ENCODE data around the gene ANKHD1.
"Not testable (repeated sequence)": the region's sequence is repeated elsewhere in the genome, so short reads cannot be mapped to it uniquely, and the experiment has no call there.

Gene ANKHD1

DNA sequence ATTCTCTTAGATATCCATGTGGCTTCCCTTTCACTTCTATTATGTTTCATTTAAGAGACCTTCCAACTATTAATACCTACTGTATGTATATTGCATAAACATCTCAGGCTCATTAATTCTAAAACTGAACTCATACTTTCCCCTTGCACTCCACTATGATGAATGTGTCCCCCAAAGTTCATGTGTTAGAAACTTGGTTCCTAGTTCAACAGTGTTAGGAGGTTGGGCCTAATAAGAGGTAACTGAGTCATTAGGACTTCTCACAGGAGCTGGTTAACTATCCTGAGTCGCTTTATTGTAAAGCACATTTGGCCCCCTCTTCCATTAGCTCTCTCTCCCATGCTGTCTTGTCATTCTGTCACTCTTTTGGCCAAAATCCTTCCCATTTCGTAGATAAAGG, 22.0 kb downstream of the ANKHD1 start:
- DNase-seq (ENCODE audit: low read depth, low spot score), result no peak
- no peak overlapping the region for H3K4me3 ChIP-seq
- no peak for TF ChIP-seq POLR2AphosphoS5 (IDR thresholded peaks at IDR 0.05; ENCODE audit: borderline replicate concordance, low read depth, low read length)
- no peak overlapping the region for H3K9ac ChIP-seq (ENCODE audit: insufficient read length)
- no peaks in the 10 kb centered on the region for H3K9me3 ChIP-seq (ENCODE audit: low read depth, low read length)
- H3K27ac ChIP-seq, result no peak overlapping the region
- H3K36me3 ChIP-seq (ENCODE audit: insufficient read depth, low read length), result peaks cover 5% of the 10 kb centered on the region; the same call in 1 of the 2 replicates

DNA sequence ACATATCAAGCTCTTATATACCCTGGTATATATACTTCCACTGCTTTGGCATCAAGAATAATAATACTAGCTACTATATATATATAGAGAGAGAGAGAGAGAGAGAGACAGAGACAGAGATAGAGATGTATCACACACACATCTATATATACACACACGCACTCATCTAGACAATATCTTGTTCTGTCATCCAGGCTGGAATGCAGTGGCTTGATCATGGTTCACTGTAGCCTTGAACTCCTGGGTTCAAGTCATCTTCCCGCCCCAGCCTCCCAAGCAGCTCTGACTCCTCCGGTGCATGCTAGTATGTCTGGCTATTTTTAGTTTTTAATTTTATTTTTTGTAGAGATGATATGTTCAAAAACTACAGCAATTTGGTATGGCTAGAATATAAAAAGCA, 22.5 kb downstream of the ANKHD1 start:
- no peak for TF ChIP-seq FOXP2 (optimal IDR thresholded peaks at IDR 0.05; ENCODE audit: control extremely low read depth, extremely low read length, insufficient read depth)
- TF ChIP-seq POLR2AphosphoS5 (IDR thresholded peaks at IDR 0.05; ENCODE audit: borderline replicate concordance, low read depth, low read length), result no peak
- TF ChIP-seq EZH2 (IDR thresholded peaks at IDR 0.05), result no peak
- Histone ChIP-seq H3K4me3 (no peak overlapping the region), H3K9me3 (ENCODE audit: low read depth, low read length) (no peaks in the 10 kb centered on the region), H3K9ac (ENCODE audit: insufficient read length) (no peak overlapping the region), H3K36me3 (ENCODE audit: insufficient read depth, low read length) (peaks cover 5% of the 10 kb centered on the region; the same call in 1 of the 2 replicates), H3K27ac (no peak overlapping the region)
- DNase-seq (ENCODE audit: low read depth, low spot score), result no peak

- H3K36me3 ChIP-seq (ENCODE audit: insufficient read depth, low read length); DNase-seq (ENCODE audit: low read depth, low spot score); H3K27ac ChIP-seq; H3K4me3 ChIP-seq; H3K9ac ChIP-seq (ENCODE audit: insufficient read length); H3K9me3 ChIP-seq (ENCODE audit: low read depth, low read length): not testable (repeated sequence)
Observed at GRCh38 chr5:140427726-140428125, 26.1 kb downstream of the ANKHD1 start.

- H3K27ac ChIP-seq, result no peak overlapping the region
- H3K9ac ChIP-seq (ENCODE audit: insufficient read length), result no peak overlapping the region
- TF ChIP-seq EZH2 (IDR thresholded peaks at IDR 0.05) (no peak), FOXP2 (optimal IDR thresholded peaks at IDR 0.05; ENCODE audit: control extremely low read depth, extremely low read length, insufficient read depth) (no peak), POLR2AphosphoS5 (IDR thresholded peaks at IDR 0.05; ENCODE audit: borderline replicate concordance, low read depth, low read length) (no peak)
- no peaks in the 10 kb centered on the region for H3K9me3 ChIP-seq (ENCODE audit: low read depth, low read length)
- no peak for DNase-seq (ENCODE audit: low read depth, low spot score)
- H3K4me3 ChIP-seq, result no peak overlapping the region
- H3K36me3 ChIP-seq (ENCODE audit: insufficient read depth, low read length), result peaks cover 1% of the 10 kb centered on the region; the same call in 1 of the 2 replicates
Observed at GRCh38 chr5:140429724-140430123, 28.1 kb downstream of the ANKHD1 start.

DNA sequence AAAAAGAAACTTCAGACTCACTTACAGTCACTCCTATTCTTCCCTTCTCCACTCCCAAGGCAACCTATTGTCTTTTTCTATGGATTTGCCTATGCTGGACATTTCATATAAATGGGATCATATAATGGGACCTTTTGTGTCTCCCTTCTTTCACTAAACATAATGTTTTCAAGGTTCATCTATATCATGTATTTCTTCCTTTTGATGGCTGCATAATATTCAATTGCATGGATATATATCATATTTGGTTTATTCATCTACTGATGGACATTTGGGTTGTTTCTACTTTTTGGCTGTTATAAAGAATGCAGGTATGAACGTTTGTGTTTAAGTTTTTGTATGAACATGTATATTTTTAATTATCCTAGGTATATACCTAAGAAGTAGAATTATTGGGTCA, 30.6 kb downstream of the ANKHD1 start:
- peaks cover 10% of the 10 kb centered on the region for H3K36me3 ChIP-seq (ENCODE audit: insufficient read depth, low read length)
- H3K4me3 ChIP-seq, result no peak overlapping the region
- no peak for TF ChIP-seq EZH2 (IDR thresholded peaks at IDR 0.05)
- TF ChIP-seq FOXP2 (optimal IDR thresholded peaks at IDR 0.05; ENCODE audit: control extremely low read depth, extremely low read length, insufficient read depth), result no peak
- no peak for TF ChIP-seq POLR2AphosphoS5 (IDR thresholded peaks at IDR 0.05; ENCODE audit: borderline replicate concordance, low read depth, low read length)
- H3K27ac ChIP-seq, result no peak overlapping the region
- no peak overlapping the region for H3K9ac ChIP-seq (ENCODE audit: insufficient read length)
- H3K9me3 ChIP-seq (ENCODE audit: low read depth, low read length), result no peaks in the 10 kb centered on the region
- DNase-seq (ENCODE audit: low read depth, low spot score), result no peak

DNA sequence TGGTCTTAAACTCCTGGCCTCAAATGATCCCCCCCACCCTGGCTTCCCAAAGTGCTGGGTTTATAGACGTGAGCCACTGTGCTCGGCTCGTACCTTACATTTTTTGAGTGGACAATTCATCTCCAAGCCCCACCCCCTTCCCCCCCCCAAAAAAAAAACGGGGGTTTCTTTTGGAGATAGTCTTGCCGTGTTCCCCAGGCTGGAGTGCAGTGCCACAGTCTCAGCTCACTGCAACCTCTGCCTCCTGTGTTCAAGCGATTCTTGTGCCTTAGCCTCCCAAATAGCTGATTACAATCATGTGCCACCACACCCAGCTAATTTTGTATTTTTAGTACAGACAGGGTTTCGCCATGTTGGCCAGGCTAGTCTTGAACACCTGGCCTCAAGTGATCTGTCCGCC, 31.3 kb downstream of the ANKHD1 start:
- H3K9ac ChIP-seq (ENCODE audit: insufficient read length), result no peak overlapping the region
- H3K36me3 ChIP-seq (ENCODE audit: insufficient read depth, low read length), result peaks cover 17% of the 10 kb centered on the region
- H3K9me3 ChIP-seq (ENCODE audit: low read depth, low read length), result no peaks in the 10 kb centered on the region
- TF ChIP-seq POLR2AphosphoS5 (IDR thresholded peaks at IDR 0.05; ENCODE audit: borderline replicate concordance, low read depth, low read length), result no peak
- TF ChIP-seq FOXP2 (optimal IDR thresholded peaks at IDR 0.05; ENCODE audit: control extremely low read depth, extremely low read length, insufficient read depth), result no peak
- no peak for TF ChIP-seq EZH2 (IDR thresholded peaks at IDR 0.05)
- no peak overlapping the region for H3K4me3 ChIP-seq
- DNase-seq (ENCODE audit: low read depth, low spot score), result no peak
- H3K27ac ChIP-seq, result no peak overlapping the region

DNA sequence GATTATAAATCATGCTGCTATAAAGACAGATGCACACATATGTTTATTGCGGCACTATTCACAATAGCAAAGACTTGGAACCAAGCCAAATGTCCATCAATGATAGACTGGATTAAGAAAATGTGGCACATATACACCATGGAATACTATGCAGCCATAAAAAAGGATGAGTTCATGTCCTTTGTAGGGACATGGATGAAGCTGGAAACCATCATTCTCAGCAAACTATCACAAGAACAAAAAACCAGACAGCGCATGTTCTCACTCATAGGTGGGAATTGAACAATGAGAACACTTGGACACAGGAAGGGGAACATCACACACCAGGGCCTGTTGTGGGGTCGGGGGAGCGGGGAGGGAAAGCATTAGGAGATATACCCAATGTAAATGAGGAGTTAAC, 55.7 kb downstream of the ANKHD1 start:
- H3K4me3 ChIP-seq; H3K27ac ChIP-seq; H3K9ac ChIP-seq (ENCODE audit: insufficient read length); DNase-seq (ENCODE audit: low read depth, low spot score); H3K9me3 ChIP-seq (ENCODE audit: low read depth, low read length): not testable (repeated sequence)
- peaks cover 32% of the 10 kb centered on the region for H3K36me3 ChIP-seq (ENCODE audit: insufficient read depth, low read length)

DNA sequence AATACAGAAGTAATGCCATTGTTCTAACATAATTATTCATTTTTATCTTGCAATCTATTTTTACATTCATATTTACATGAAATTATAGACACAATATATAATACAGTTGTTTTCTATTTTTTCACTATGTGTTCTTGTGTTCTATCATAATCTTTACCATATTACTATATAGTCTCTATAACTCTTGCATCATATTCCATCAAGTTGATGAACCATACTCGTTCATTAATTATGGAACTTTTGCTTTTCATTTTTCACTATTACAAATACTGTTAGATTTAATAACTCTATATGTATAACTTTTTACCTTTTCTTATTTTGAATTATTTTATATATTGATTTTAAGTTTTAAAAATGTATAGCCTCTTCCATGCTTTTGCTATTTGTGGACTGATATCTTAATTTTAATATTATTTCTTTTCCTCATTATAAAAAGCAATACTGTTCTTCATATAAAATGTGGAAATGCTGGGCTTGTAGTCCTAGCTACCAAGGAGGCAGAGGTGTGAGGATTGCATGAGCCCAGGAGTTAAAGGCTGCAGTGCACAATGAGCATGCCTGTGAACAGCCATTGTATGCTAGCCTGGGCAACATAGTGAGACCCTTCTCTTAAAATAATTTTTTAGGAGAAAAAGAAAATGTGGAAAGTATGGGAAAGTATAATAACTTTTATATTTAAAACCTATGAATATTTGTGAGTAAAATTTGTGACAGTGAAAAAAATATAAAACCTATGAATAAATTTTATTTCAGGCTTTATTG, 65.5 kb downstream of the ANKHD1 start:
- Histone ChIP-seq H3K36me3 (ENCODE audit: insufficient read depth, low read length) (peaks cover 35% of the 10 kb centered on the region), H3K9ac (ENCODE audit: insufficient read length) (no peak overlapping the region), H3K4me3 (no peak overlapping the region), H3K9me3 (ENCODE audit: low read depth, low read length) (no peaks in the 10 kb centered on the region), H3K27ac (no peak overlapping the region)
- no peak for DNase-seq (ENCODE audit: low read depth, low spot score)
- TF ChIP-seq POLR2AphosphoS5 (IDR thresholded peaks at IDR 0.05; ENCODE audit: borderline replicate concordance, low read depth, low read length) (no peak), EZH2 (IDR thresholded peaks at IDR 0.05) (no peak), FOXP2 (optimal IDR thresholded peaks at IDR 0.05; ENCODE audit: control extremely low read depth, extremely low read length, insufficient read depth) (no peak)

DNA sequence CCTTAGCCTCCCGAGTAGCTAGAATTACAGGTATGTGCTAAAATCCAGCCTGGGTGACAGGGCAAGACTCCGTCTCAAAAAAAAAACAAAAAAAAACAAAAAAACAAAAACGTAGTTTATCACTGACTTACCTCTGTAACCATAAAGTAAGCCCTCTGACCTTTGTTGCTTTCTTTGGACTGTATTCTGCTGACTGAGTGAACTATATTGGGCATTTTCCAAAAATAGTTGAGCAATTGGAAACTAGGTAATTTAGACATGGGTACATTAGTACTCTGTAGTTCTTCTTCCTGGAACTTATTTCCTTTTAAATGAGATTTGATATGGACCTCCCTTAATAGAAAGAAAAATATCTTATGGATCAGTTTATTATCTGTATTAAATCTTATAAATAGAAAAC, 66.6 kb downstream of the ANKHD1 start:
- Histone ChIP-seq H3K4me3 (no peak overlapping the region), H3K36me3 (ENCODE audit: insufficient read depth, low read length) (peaks cover 38% of the 10 kb centered on the region), H3K9ac (ENCODE audit: insufficient read length) (no peak overlapping the region), H3K9me3 (ENCODE audit: low read depth, low read length) (no peaks in the 10 kb centered on the region), H3K27ac (no peak overlapping the region)
- DNase-seq (ENCODE audit: low read depth, low spot score), result no peak
- TF ChIP-seq POLR2AphosphoS5 (IDR thresholded peaks at IDR 0.05; ENCODE audit: borderline replicate concordance, low read depth, low read length) (no peak), FOXP2 (optimal IDR thresholded peaks at IDR 0.05; ENCODE audit: control extremely low read depth, extremely low read length, insufficient read depth) (no peak)

Measured in SK-N-MC (cell line).